CD8-positive, alpha-beta memory T cell (primary cell): ENCODE measurements around the gene PPIF. TPM values are rescaled to one million over a fixed set of nuclear protein-coding genes. Genes with fewer than 3 reads are reported as not detected.
A peak's percentile ranks its signal among the peaks of the same experiment; 100 is the strongest.

Experiments used
- CTCF ChIA-PET: fragments of 350-600 bp; sonication (Branson Sonifier 250); formaldehyde crosslinking; loops from one replicate; lab custom pipeline; 2021; ENCODE audit warnings: antibody characterized with exemption; lab: Charles Lee
- POLR2A ChIA-PET: fragments of 350-600 bp; sonication (Branson Sonifier 250); formaldehyde crosslinking; loops from one replicate; lab custom pipeline; 2021; ENCODE audit warnings: antibody characterized with exemption; lab: Charles Lee
- DNase-seq, 5 donors: peaks; one replicate each; pipeline versions ENCODE4 v3.0.0 to v3.0.0-alpha.2; 2020 to 2022; ENCODE audit warnings: mixed read lengths in 1 of 5
- H3K27ac ChIP-seq: one replicate; pipeline ENCODE4 v1.7.0; 2013; ENCODE audit warnings: low read depth, mild to moderate bottlenecking, low read length, moderate library complexity
- H3K27me3 ChIP-seq: 2 replicates; pipeline ENCODE4 v1.7.0; 2013; ENCODE audit warnings: low read length, mild to moderate bottlenecking; ENCODE audit not compliant: insufficient read depth, poor library complexity, severe bottlenecking
- H3K36me3 ChIP-seq: 2 replicates; pipeline ENCODE4 v1.7.0; 2013; ENCODE audit warnings: mild to moderate bottlenecking, low read length, moderate library complexity; ENCODE audit not compliant: insufficient read depth
- H3K4me1 ChIP-seq: 2 replicates; pipeline ENCODE4 v1.7.0; 2013; ENCODE audit warnings: mild to moderate bottlenecking, low read length, moderate library complexity; ENCODE audit not compliant: insufficient read depth
- H3K4me3 ChIP-seq: 2 replicates; pipeline ENCODE4 v1.7.0; 2013; ENCODE audit warnings: mild to moderate bottlenecking, low read length
- H3K9me3 ChIP-seq: 2 replicates; pipeline ENCODE4 v1.7.0; 2013; ENCODE audit warnings: mild to moderate bottlenecking, low read length
- H3K27ac Mint-ChIP-seq, 8 donors: one replicate each; pipeline ENCODE4 v1.8.0; 2020 to 2021; ENCODE audit warnings: mixed read lengths in 8 of 8, mild to moderate bottlenecking in 6 of 8, inconsistent platforms in 3 of 8, moderate library complexity in 3 of 8
- H3K27me3 Mint-ChIP-seq, 2 donors: one replicate each; pipeline ENCODE4 v1.8.0; 2020 to 2021; ENCODE audit warnings: mixed read lengths in 2 of 2, mild to moderate bottlenecking in 1 of 2, moderate library complexity in 1 of 2
- H3K36me3 Mint-ChIP-seq, 3 donors: one replicate each; pipeline ENCODE4 v1.8.0; 2020 to 2021; ENCODE audit warnings: mixed read lengths in 3 of 3, inconsistent platforms in 1 of 3, mild to moderate bottlenecking in 1 of 3
- H3K4me1 Mint-ChIP-seq, 3 donors: one replicate each; pipeline ENCODE4 v1.8.0; 2020 to 2021; ENCODE audit warnings: mixed read lengths in 3 of 3, inconsistent platforms in 1 of 3, mild to moderate bottlenecking in 1 of 3
- H3K4me3 Mint-ChIP-seq, 7 donors: one replicate each; pipeline ENCODE4 v1.8.0; 2020 to 2021; ENCODE audit warnings: mixed read lengths in 7 of 7, mild to moderate bottlenecking in 6 of 7, moderate library complexity in 4 of 7, inconsistent platforms in 2 of 7
- H3K9me3 Mint-ChIP-seq, 5 donors: one replicate each; pipeline ENCODE4 v1.8.0; 2020 to 2022; ENCODE audit warnings: mixed read lengths in 5 of 5, mild to moderate bottlenecking in 3 of 5, moderate library complexity in 2 of 5, inconsistent platforms in 1 of 5
- polyA plus RNA-seq: library from polyadenylated mRNA; unstranded; fragments of 300-500 nt; fragmentation: Illumina TruSeq; gene quantifications from one replicate; pipeline ENCODE4 v1.2.3, GENCODE V29; 2021
- total RNA-seq, 2 experiments: library from RNA; stranded (reverse); gene quantifications; one replicate each; pipeline ENCODE4 v1.2.3, GENCODE V29; 2021

PPIF gene
- total and polyA plus RNA-seq, 3 experiments from 2014 or later = 13.7 to 181 (median 173) TPM

GRCh38 chr10:79304479-79305087, 42.7 kb upstream of the PPIF start:
- Histone ChIP-seq H3K4me3 (no peak overlapping the region), H3K27ac (no peak overlapping the region), H3K9me3 (no peaks in the 10 kb centered on the region), H3K4me1 (no peaks in the 10 kb centered on the region), H3K27me3 (no peaks in the 10 kb centered on the region), H3K36me3 (peaks cover 13% of the 10 kb centered on the region)
- Mint-ChIP-seq H3K27ac (peak overlapping the region in 2 of 8 donors; percentile 29 to 76), H3K9me3 (no peaks in the 10 kb centered on the region), H3K36me3 (peaks cover 6 to 87% (median 13%) of the 10 kb centered on the region in 3 donors), H3K4me3 (no peak overlapping the region), H3K4me1 (no peaks in the 10 kb centered on the region), H3K27me3 (no peaks in the 10 kb centered on the region)
- ChIA-PET POLR2A (no interaction called here), CTCF (interaction anchor here (1.2 to 1.4 kb wide), 3 partner anchors 14 to 42 kb away, joined by 3 read pairs; no protein-coding TSS in a partner anchor)
- DNase-seq = no peak

- DNase-seq = no peak
- Mint-ChIP-seq H3K36me3 (peaks cover 6 to 78% (median 13%) of the 10 kb centered on the region in 3 donors), H3K9me3 (no peaks in the 10 kb centered on the region), H3K4me1 (no peaks in the 10 kb centered on the region), H3K4me3 (no peak overlapping the region), H3K27me3 (no peaks in the 10 kb centered on the region), H3K27ac (no peak overlapping the region)
- POLR2A ChIA-PET = no interaction called here
- Histone ChIP-seq H3K4me1 (no peaks in the 10 kb centered on the region), H3K9me3 (no peaks in the 10 kb centered on the region), H3K36me3 (peaks cover 13% of the 10 kb centered on the region), H3K4me3 (no peak overlapping the region), H3K27ac (no peak overlapping the region), H3K27me3 (no peaks in the 10 kb centered on the region)
- CTCF ChIA-PET = interaction anchor here (1.2 kb wide), 1 partner anchor 41 kb away, joined by 3 read pairs; no protein-coding TSS in a partner anchor
Measured at GRCh38 chr10:79305515-79305914, 41.8 kb upstream of the PPIF start.

GRCh38 chr10:79305988-79306387, 41.3 kb upstream of the PPIF start:
- CTCF ChIA-PET = no interaction called here
- Histone ChIP-seq H3K4me3 (no peak overlapping the region), H3K27me3 (no peaks in the 10 kb centered on the region), H3K9me3 (no peaks in the 10 kb centered on the region), H3K27ac (no peak overlapping the region), H3K4me1 (no peaks in the 10 kb centered on the region), H3K36me3 (peaks cover 13% of the 10 kb centered on the region)
- Mint-ChIP-seq H3K27ac (no peak overlapping the region), H3K27me3 (no peaks in the 10 kb centered on the region), H3K9me3 (no peaks in the 10 kb centered on the region), H3K4me3 (no peak overlapping the region), H3K4me1 (no peaks in the 10 kb centered on the region), H3K36me3 (peaks cover 6 to 77% (median 13%) of the 10 kb centered on the region in 3 donors)
- DNase-seq = no peak
- POLR2A ChIA-PET = no interaction called here

GRCh38 chr10:79306644-79307220, 40.5 kb upstream of the PPIF start:
- Histone ChIP-seq H3K9me3 (no peaks in the 10 kb centered on the region), H3K27me3 (no peaks in the 10 kb centered on the region), H3K27ac (no peak overlapping the region), H3K4me3 (no peak overlapping the region), H3K36me3 (peaks cover 7% of the 10 kb centered on the region), H3K4me1 (no peaks in the 10 kb centered on the region)
- Mint-ChIP-seq H3K9me3 (no peaks in the 10 kb centered on the region), H3K4me3 (no peak overlapping the region), H3K36me3 (peaks cover 6 to 71% (median 13%) of the 10 kb centered on the region in 3 donors), H3K4me1 (no peaks in the 10 kb centered on the region), H3K27me3 (no peaks in the 10 kb centered on the region), H3K27ac (peak overlapping the region in 1 of 8 donors; percentile 51)
- DNase-seq = no peak
- CTCF ChIA-PET = no interaction called here
- POLR2A ChIA-PET = no interaction called here

DNA sequence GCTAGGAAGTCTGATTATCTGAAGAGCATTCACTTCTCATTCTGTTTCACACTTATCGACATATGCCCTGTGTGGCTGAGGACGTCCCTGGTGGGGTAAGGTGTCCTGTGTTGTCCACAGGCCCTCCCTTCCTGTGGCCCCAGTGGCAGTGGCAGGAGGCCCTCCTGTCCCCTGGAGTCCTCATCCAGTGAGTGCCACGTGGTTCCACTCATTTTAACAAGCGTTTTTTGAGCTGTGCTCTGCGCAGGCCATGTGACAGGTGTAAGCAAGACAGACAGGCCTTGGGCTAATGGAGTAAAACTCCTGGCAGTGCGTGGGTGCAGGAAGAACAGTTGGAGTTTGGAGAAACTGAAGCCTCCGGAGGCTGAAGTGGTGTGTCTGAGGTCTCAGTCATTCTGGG, 39.3 kb upstream of the PPIF start:
- peaks cover 6% of the 10 kb centered on the region for H3K36me3 ChIP-seq
- no peaks in the 10 kb centered on the region for H3K4me1 Mint-ChIP-seq

GRCh38 chr10:79308969-79309665, 38.2 kb upstream of the PPIF start:
- no peak overlapping the region for H3K4me3 Mint-ChIP-seq
- no peaks in the 10 kb centered on the region for H3K27me3 ChIP-seq
- no peaks in the 10 kb centered on the region for H3K4me1 Mint-ChIP-seq
- POLR2A ChIA-PET = no interaction called here
- CTCF ChIA-PET = interaction anchor here (0.9 to 1.5 kb wide), 2 partner anchors 66 to 114 kb away, joined by 3 to 4 read pairs; no protein-coding TSS in a partner anchor
- peaks cover 6% of the 10 kb centered on the region for H3K36me3 ChIP-seq
- no peak for DNase-seq
- H3K36me3 Mint-ChIP-seq = peaks cover 6 to 69% (median 10%) of the 10 kb centered on the region in 3 donors
- no peaks in the 10 kb centered on the region for H3K27me3 Mint-ChIP-seq
- no peak overlapping the region for H3K4me3 ChIP-seq
- H3K27ac Mint-ChIP-seq = peak overlapping the region in 2 of 8 donors; percentile 10 to 13
- H3K9me3 ChIP-seq = no peaks in the 10 kb centered on the region
- no peaks in the 10 kb centered on the region for H3K4me1 ChIP-seq
- no peak overlapping the region for H3K27ac ChIP-seq
- H3K9me3 Mint-ChIP-seq = no peaks in the 10 kb centered on the region

More for the DNA sequence above, 39.3 kb upstream of the PPIF start:
- Histone ChIP-seq H3K4me3 (no peak overlapping the region), H3K9me3 (no peaks in the 10 kb centered on the region), H3K27ac (no peak overlapping the region), H3K27me3 (no peaks in the 10 kb centered on the region), H3K4me1 (no peaks in the 10 kb centered on the region)
- no peak overlapping the region for H3K4me3 Mint-ChIP-seq
- POLR2A ChIA-PET = no interaction called here
- CTCF ChIA-PET = interaction anchor here (1.5 kb wide), 1 partner anchor 67 kb away, joined by 4 read pairs; no protein-coding TSS in a partner anchor
- DNase-seq = no peak
- peak overlapping the region in 2 of 8 donors; percentile 8 to 85 for H3K27ac Mint-ChIP-seq
- no peaks in the 10 kb centered on the region for H3K9me3 Mint-ChIP-seq
- H3K27me3 Mint-ChIP-seq = no peaks in the 10 kb centered on the region
- peaks cover 6 to 70% (median 10%) of the 10 kb centered on the region in 3 donors for H3K36me3 Mint-ChIP-seq

GRCh38 chr10:79310200-79310865, 36.9 kb upstream of the PPIF start:
- Histone ChIP-seq H3K9me3 (no peaks in the 10 kb centered on the region), H3K27me3 (no peaks in the 10 kb centered on the region), H3K36me3 (peaks cover 6% of the 10 kb centered on the region), H3K4me1 (no peaks in the 10 kb centered on the region), H3K27ac (no peak overlapping the region), H3K4me3 (no peak overlapping the region)
- Mint-ChIP-seq H3K27ac (no peak overlapping the region), H3K4me3 (no peak overlapping the region), H3K9me3 (no peaks in the 10 kb centered on the region), H3K36me3 (peaks cover 6 to 59% (median 10%) of the 10 kb centered on the region in 3 donors), H3K4me1 (peaks cover 0 to under 1% (median 0%) of the 10 kb centered on the region in 3 donors), H3K27me3 (no peaks in the 10 kb centered on the region)
- ChIA-PET POLR2A (no interaction called here), CTCF (no interaction called here)
- DNase-seq = no peak
